Nephron (organoid): ENCODE results near the gene RRM1.
A peak's percentile ranks its signal among the peaks of the same experiment; 100 is the strongest.

Source experiments
- H3K27ac Mint-ChIP-seq, 3 experiments: 2 replicates each; pipeline ENCODE4 v1.8.0; 2020; ENCODE audit warnings: mixed read lengths in 3 of 3, mild to moderate bottlenecking in 2 of 3, moderate library complexity in 1 of 3
- H3K27me3 Mint-ChIP-seq: 2 replicates; pipeline ENCODE4 v1.8.0; 2021; ENCODE audit warnings: low read depth, mild to moderate bottlenecking, moderate library complexity, mixed read lengths
- H3K36me3 Mint-ChIP-seq: 2 replicates; pipeline ENCODE4 v1.8.0; 2020; ENCODE audit warnings: low read depth, mixed read lengths
- H3K4me1 Mint-ChIP-seq: 2 replicates; pipeline ENCODE4 v1.8.0; 2020; ENCODE audit warnings: mixed read lengths
- H3K4me3 Mint-ChIP-seq, 3 experiments: 2 replicates each; pipeline ENCODE4 v1.8.0; 2020; ENCODE audit warnings: mild to moderate bottlenecking in 3 of 3, mixed read lengths in 3 of 3, moderate library complexity in 2 of 3
- H3K9me3 Mint-ChIP-seq: 2 replicates; pipeline ENCODE4 v1.8.0; 2020; ENCODE audit warnings: mixed read lengths
- TF ChIP-seq, protein P1 (sequence below), 3 experiments: fragments of 200-600 bp; sonication (generic); IDR thresholded peaks; one replicate each; pipeline ENCODE4 v1.5.0; 2021; ENCODE audit warnings: antibody characterized with exemption in 3 of 3; ENCODE audit not compliant: unreplicated experiment in 3 of 3

The RRM1 gene

DNA sequence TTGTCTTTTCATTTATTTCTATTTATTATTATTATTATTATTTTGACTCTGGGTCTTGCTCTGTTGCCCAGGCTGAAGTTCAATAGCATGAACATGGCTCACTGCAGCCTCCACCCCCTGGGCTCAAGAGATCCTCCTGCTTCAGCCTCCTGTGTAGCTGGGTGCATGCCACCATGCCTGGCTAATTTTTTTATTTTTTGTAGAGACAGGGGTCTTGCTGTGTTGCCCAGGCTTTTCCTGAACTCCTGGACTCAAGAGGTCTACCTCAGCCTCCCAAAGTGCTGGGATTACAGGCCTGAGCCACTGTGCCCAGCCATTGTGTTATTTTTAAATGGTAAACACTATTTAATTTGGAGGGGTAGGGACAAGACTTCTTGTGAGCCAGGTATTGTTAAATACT lies 23.3 kb upstream of the RRM1 start:
- no peak overlapping the region for H3K4me3 Mint-ChIP-seq
- no peaks in the 10 kb centered on the region for H3K27me3 Mint-ChIP-seq
- no peaks in the 10 kb centered on the region for H3K36me3 Mint-ChIP-seq
- peaks cover 25% of the 10 kb centered on the region for H3K4me1 Mint-ChIP-seq
- peak overlapping the region; percentile 58 to 89 (median 83) for H3K27ac Mint-ChIP-seq
- no peaks in the 10 kb centered on the region for H3K9me3 Mint-ChIP-seq
- TF ChIP-seq, protein P1, sequence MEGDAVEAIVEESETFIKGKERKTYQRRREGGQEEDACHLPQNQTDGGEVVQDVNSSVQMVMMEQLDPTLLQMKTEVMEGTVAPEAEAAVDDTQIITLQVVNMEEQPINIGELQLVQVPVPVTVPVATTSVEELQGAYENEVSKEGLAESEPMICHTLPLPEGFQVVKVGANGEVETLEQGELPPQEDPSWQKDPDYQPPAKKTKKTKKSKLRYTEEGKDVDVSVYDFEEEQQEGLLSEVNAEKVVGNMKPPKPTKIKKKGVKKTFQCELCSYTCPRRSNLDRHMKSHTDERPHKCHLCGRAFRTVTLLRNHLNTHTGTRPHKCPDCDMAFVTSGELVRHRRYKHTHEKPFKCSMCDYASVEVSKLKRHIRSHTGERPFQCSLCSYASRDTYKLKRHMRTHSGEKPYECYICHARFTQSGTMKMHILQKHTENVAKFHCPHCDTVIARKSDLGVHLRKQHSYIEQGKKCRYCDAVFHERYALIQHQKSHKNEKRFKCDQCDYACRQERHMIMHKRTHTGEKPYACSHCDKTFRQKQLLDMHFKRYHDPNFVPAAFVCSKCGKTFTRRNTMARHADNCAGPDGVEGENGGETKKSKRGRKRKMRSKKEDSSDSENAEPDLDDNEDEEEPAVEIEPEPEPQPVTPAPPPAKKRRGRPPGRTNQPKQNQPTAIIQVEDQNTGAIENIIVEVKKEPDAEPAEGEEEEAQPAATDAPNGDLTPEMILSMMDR (IDR thresholded peaks at IDR 0.05; ENCODE audit: unreplicated experiment in 3 of 3): no peak

DNA sequence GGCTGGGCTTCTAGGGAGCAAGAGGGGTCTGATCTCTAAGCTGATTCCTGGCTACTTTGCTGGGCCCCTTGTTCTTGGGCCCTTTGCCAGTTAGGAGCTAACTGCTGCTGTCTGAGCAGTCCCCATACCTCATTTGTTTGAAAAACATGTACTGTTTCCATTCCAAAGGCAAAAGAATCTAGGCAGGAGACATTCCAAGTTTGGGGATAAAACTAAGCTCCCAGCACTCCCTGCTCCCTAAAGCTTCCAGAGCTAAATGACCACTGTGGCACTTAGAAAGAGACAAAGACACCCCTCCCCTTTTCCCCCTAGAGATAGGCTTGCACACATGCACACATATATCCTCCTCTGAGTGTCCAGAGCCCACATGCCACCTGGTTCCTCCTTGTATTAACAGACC lies 22.7 kb upstream of the RRM1 start:
- no peak overlapping the region for H3K4me3 Mint-ChIP-seq
- H3K36me3 Mint-ChIP-seq: no peaks in the 10 kb centered on the region
- peak overlapping the region; percentile 58 to 89 (median 83) for H3K27ac Mint-ChIP-seq

DNA sequence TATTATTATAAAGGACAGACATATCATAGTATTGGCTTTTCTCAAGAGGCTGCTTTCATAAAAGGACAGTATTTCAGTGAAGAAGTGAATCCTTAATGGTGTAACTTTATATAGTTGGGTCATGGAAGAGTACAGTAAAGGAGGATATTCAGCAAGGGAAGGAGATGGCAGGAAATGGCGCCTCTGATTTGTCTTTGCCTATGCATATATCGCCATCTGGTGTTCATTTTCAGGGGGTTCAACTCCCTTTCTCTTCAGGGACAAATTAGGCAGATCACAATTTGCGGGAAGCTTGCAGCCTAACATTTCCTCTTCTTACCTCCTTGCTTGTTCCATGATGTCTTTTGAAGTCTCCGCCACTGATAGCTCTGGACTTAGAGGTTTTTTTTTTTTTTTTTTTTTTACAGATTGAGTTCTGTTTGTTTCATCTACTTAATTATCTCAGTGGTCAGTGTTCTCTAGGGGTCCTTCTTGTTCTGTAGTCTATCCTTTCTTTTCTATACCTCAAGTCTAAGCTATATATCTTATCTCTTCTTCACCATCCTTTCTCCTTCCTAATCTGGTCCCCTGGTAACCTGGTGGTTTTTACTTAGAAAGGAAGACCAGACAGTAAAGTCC lies 21.8 kb upstream of the RRM1 start:
- peaks cover 25% of the 10 kb centered on the region for H3K4me1 Mint-ChIP-seq
- H3K27me3 Mint-ChIP-seq: no peaks in the 10 kb centered on the region
- H3K27ac Mint-ChIP-seq: peak overlapping the region; percentile 58 to 83 (median 68)
- H3K9me3 Mint-ChIP-seq: no peaks in the 10 kb centered on the region
- no peaks in the 10 kb centered on the region for H3K36me3 Mint-ChIP-seq
- H3K4me3 Mint-ChIP-seq: no peak overlapping the region
- TF ChIP-seq, protein P1 (IDR thresholded peaks at IDR 0.05; ENCODE audit: unreplicated experiment in 3 of 3): peak; percentile 77 to 91 (median 81)

More for the DNA sequence above, 22.7 kb upstream of the RRM1 start:
- H3K27me3 Mint-ChIP-seq: no peaks in the 10 kb centered on the region
- H3K4me1 Mint-ChIP-seq: peaks cover 25% of the 10 kb centered on the region
- no peaks in the 10 kb centered on the region for H3K9me3 Mint-ChIP-seq
- TF ChIP-seq, protein P1 (IDR thresholded peaks at IDR 0.05; ENCODE audit: unreplicated experiment in 3 of 3): no peak

DNA sequence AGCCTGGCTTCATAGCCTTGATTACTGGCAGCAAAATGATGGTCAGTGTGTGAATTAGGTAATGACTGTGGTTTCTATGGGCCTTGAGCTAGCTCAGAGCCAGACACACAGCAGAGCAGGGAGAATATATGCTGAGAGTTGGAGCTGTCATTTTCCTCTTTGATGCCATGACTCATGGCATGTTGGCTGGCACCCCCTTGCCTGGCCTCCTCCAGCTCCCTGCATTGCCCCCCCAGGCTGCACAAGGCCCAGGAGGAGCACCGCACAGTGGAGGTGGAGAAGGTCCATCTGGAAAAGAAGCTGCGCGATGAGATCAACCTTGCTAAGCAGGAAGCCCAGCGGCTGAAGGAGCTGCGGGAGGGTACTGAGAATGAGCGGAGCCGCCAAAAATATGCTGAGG lies 20.3 kb upstream of the RRM1 start:
- peaks cover 25% of the 10 kb centered on the region for H3K4me1 Mint-ChIP-seq
- H3K36me3 Mint-ChIP-seq: no peaks in the 10 kb centered on the region
- no peak overlapping the region for H3K27ac Mint-ChIP-seq
- no peaks in the 10 kb centered on the region for H3K27me3 Mint-ChIP-seq
- H3K4me3 Mint-ChIP-seq: no peak overlapping the region
- TF ChIP-seq, protein P1 (IDR thresholded peaks at IDR 0.05; ENCODE audit: unreplicated experiment in 3 of 3): no peak
- no peaks in the 10 kb centered on the region for H3K9me3 Mint-ChIP-seq

DNA sequence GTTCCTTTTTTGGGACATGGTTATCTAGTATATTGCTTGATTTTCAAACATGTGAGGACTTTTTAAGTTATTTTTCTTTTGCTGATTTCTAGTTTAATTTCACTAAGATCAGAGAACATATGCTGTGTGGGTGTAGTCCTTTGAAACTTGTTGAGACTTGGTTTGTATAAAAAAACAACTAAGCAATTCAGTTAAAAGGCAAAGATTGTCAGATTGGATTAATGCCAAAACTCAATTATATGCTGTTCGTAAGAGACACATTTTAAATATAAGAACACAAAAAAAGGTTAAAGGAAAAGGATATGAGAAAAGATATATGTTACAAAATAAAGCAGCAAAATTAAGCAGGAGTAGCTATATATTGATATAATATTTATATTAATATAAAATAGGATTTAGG lies 17.8 kb upstream of the RRM1 start:
- no peaks in the 10 kb centered on the region for H3K9me3 Mint-ChIP-seq
- peaks cover 8% of the 10 kb centered on the region for H3K36me3 Mint-ChIP-seq
- peaks cover 14% of the 10 kb centered on the region for H3K4me1 Mint-ChIP-seq
- TF ChIP-seq, protein P1 (IDR thresholded peaks at IDR 0.05; ENCODE audit: unreplicated experiment in 3 of 3): no peak
- no peak overlapping the region for H3K4me3 Mint-ChIP-seq
- H3K27ac Mint-ChIP-seq: no peak overlapping the region
- no peaks in the 10 kb centered on the region for H3K27me3 Mint-ChIP-seq

DNA sequence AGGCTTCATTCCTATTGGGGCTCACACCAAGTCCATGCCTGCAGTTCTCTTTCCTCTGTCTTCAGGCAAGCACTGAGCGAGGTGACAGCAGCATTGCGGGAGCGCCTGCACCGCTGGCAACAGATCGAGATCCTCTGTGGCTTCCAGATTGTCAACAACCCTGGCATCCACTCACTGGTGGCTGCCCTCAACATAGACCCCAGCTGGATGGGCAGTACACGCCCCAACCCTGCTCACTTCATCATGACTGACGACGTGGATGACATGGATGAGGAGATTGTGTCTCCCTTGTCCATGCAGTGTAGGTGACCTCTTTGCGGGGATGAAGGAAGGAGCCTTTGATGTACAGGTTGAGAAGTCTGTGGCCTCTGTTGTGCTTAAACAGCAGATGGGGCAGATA lies 11.4 kb upstream of the RRM1 start:
- no peak overlapping the region for H3K27ac Mint-ChIP-seq
- H3K4me1 Mint-ChIP-seq: peaks cover 11% of the 10 kb centered on the region
- H3K9me3 Mint-ChIP-seq: no peaks in the 10 kb centered on the region

More for the DNA sequence above, 11.4 kb upstream of the RRM1 start:
- H3K27me3 Mint-ChIP-seq: no peaks in the 10 kb centered on the region
- H3K4me3 Mint-ChIP-seq: no peak overlapping the region
- H3K36me3 Mint-ChIP-seq: peaks cover 34% of the 10 kb centered on the region
- TF ChIP-seq, protein P1 (IDR thresholded peaks at IDR 0.05; ENCODE audit: unreplicated experiment in 3 of 3): no peak
